Esophagus squamous epithelium (tissue), 4 donors: ENCODE results near the gene PTOV1.

Source experiments
- CTCF ChIP-seq, 6 experiments: fragments of 450-650 bp in 4 of 6; fragments of 200-600 bp in 2 of 6; sonication (generic) in 2 of 6; IDR thresholded peaks; one replicate each; pipeline ENCODE4 v1.5.1; 2016 to 2019; ENCODE audit warnings: antibody characterized with exemption in 6 of 6, mild to moderate bottlenecking in 4 of 6, moderate library complexity in 4 of 6
- POLR2A ChIP-seq, 4 donors: fragments of 450-650 bp; IDR thresholded peaks; one replicate each; pipeline ENCODE4 v1.6.1; 2017; ENCODE audit warnings: antibody characterized with exemption in 4 of 4, mild to moderate bottlenecking in 4 of 4, moderate library complexity in 3 of 4

DNA sequence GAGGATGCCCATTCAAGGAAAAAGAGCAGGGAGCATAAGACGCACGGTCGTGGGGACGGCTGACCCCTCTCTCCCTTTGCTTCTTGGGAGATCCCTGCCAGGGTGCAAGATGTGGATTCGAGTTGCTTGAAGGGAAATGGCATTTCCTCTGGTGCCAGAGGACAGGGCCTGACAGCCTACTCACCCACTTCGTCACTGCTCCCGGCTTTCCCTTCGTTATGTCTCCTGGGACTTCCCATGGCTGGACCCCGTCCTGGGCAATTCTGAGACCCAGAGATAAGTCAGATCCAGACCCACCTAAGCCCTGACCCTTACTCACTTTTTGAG lies 27.7 kb downstream of the PTOV1 start:
- no peak for TF ChIP-seq CTCF (IDR thresholded peaks at IDR 0.05)
- no peak for TF ChIP-seq POLR2A (IDR thresholded peaks at IDR 0.05)
